Measurements from ENCODE around the gene B3GNT8.
"Not testable (repeated sequence)": the region's sequence is repeated elsewhere in the genome, so short reads cannot be mapped to it uniquely, and the experiment has no call there.

GRCh38 chr19:41408846-41409245 is 18.3 kb downstream of the B3GNT8 start:
- not testable (repeated sequence) for TF ChIP-seq CTCF (conservative IDR thresholded peaks at IDR 0.05; ENCODE audit: low read length); EZH2phosphoT487 (IDR thresholded peaks at IDR 0.05; ENCODE audit: borderline replicate concordance)
